GM19467 (cell line): ENCODE measurements around the gene MFSD2A.
"Not testable (repeated sequence)": the region's sequence is repeated elsewhere in the genome, so short reads cannot be mapped to it uniquely, and the experiment has no call there.

Experiments used
- ATAC-seq: cut with Tn5 transposase; IDR thresholded peaks from one replicate; pipeline ENCODE4 v1.9.1; 2021; ENCODE audit warnings: mild to moderate bottlenecking, moderate library complexity; ENCODE audit not compliant: unreplicated experiment

The MFSD2A gene

DNA sequence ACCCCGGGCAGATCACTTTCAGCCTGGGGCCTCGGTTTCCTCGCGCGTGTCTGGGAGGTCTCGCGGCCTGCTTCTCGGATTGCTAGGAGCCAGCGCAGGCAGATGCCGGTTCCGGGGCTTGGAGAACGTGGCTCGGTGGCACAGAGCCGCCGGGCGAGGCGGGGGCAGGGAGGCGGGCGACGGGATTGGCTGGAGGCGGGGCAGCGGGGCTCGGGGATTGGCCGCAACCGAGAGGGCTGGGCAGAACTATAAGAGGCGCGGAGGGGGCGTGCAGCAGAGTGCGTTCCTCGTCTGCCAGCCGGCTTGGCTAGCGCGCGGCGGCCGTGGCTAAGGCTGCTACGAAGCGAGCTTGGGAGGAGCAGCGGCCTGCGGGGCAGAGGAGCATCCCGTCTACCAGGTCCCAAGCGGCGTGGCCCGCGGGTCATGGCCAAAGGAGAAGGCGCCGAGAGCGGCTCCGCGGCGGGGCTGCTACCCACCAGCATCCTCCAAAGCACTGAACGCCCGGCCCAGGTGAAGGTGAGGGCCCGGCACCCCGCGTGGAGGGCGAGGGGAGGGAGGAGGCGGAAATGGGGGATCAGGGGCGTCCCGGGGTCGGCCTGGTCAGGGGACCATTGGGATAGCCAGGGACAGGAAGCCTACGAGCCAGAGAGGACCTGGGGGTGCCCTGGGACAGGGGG, at the start of gene MFSD2A:
TSS of gene MFSD2A (plus strand) at position 276 of the 677 bp plus-strand sequence. CDS start at position 424, 148 bp downstream.
- peak; percentile 81 for ATAC-seq

DNA sequence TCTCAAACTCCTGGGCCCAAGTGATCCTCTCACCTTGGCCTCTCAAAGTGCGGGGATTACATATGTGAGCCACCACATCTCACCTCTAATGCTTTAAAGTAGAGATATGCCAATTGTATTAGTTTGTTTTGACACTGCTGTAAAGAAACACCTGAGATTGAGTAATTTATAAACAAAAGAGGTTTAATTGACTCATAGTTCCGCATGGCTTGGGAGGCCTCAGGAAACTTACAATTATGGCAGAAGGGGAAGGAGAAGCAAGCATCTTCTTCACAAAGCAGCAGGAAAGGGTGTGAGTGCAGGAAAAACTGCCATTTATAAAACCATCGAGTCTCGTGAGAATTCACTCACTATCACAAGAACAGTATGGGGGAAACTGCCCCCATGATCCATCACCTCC, 49.8 kb upstream of the MFSD2A start:
- no peak for ATAC-seq

GRCh38 chr1:39907528-39908453, 47.2 kb upstream of the MFSD2A start:
- no peak for ATAC-seq

GRCh38 chr1:39908534-39908933, 46.4 kb upstream of the MFSD2A start:
- ATAC-seq: no peak

- no peak for ATAC-seq
Observed at GRCh38 chr1:39910263-39910662, 44.7 kb upstream of the MFSD2A start.

DNA sequence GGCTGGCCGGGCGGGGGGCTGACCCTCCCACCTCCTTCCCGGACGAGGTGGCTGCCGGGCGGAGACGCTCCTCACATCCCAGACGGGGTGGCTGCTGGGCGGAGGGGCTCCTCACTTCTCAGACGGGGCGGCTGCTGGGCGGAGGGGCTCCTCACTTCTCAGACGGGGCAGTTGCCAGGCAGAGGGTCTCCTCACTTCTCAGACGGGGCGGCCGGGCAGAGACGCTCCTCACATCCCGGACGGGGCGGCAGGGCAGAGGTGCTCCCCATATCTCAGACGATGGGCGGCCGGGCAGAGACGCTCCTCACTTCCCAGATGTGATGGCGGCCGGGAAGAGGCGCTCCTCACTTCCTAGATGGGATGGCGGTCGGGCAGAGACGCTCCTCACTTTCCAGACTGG, 41.8 kb upstream of the MFSD2A start:
- not testable (repeated sequence) for ATAC-seq

DNA sequence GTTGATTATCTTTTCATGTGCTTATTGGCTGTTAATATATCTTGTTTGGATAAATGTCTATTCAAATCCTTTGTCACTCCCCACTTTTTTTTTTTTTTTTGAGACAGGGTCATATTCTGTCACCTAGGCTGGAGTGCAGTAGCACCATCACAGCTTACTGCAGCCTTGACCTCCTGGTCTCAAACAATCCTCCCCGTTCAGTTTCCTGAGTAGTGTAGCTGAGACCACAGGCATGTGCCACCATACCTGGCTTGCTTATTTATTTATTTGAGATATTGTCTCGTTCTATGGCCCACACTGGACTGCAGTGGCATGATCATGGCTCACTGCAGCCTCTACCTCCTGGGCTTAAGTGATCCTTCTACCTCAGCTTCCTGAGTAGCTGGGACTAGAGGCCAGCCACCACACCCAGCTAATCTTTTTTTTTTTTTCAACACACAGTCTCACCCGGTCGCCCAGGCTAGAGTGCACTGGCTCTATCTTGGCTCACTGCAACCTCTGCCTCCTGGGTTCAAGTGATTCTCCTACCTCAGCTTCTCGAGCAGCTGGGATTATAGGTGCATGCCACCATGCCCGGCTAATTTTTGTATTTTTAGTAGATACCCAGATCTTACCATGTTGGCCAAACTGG, 39.3 kb upstream of the MFSD2A start:
- ATAC-seq: no peak

DNA sequence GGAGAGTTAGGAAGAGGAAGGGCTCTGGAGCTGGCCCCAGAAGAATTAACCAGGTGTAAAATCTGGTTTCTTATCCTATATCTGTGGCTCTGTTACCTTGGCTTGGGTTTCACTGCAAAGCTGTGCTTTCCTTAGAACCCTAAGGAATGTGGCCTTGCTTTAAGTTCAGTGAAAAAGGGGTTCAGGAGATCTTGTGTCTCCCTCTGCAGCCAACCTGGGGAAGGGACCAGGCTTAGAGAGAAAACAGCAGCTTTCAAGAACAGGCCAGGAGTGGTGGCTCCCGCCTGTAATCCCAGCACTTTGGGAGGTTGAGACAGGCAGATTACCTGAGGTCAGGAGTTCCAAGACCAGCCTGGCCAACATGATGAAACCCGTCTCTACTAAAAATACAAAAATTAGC, 37.1 kb upstream of the MFSD2A start:
- ATAC-seq: no peak

DNA sequence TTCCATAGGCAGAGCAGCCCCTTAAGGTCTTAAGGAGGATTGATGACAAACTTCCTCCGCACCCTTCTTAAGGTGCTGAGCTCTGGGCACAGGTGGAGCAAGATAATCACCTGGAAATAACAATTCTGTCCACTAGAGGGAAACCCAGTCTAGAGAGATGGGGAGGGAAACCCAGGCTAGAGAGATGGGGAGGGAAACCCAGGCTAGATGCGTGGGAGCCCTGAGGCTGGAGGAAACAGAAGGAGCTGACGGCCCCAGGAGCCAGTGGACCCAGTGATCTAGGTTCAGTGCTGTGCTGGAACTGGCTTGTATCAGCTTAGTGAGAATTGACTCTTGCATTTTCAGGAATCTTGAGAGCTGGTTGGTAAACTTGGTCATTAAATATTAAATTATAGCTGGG, 35.4 kb upstream of the MFSD2A start:
- ATAC-seq: no peak

DNA sequence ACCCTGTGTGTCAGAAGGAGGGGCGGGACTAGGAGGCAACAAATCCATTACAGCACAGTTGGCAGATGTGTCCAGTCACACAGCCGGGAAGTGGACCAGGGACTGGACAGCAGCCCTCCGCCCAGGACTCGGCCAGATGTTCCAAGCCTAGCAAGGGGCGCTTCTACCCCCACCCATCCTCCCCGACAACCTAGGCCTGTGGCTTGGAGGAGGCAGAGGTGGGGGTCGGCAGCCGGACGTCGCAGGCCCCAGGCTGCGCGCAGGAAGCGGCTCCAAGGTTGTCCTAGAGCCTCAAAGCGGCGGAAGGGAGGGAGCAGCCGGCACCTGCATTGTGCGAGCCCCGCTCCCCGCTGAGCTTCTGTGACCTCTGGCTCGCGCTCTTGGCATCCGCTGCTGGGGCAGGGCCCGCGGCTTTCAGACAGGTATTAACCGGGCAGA, 32.7 kb upstream of the MFSD2A start:
- no peak for ATAC-seq

GRCh38 chr1:39925721-39926342, 29.1 kb upstream of the MFSD2A start:
- ATAC-seq: no peak

- no peak for ATAC-seq
Observed at GRCh38 chr1:39926343-39926793, 28.6 kb upstream of the MFSD2A start.

- ATAC-seq: no peak
Observed at GRCh38 chr1:39926820-39927219, 28.1 kb upstream of the MFSD2A start.

- ATAC-seq: no peak
Observed at GRCh38 chr1:39927538-39927937, 27.4 kb upstream of the MFSD2A start.

GRCh38 chr1:39928809-39929587, 25.9 kb upstream of the MFSD2A start:
- no peak for ATAC-seq

GRCh38 chr1:39933956-39934941, 20.7 kb upstream of the MFSD2A start:
- no peak for ATAC-seq

- ATAC-seq: no peak
Observed at GRCh38 chr1:39936724-39937491, 18.0 kb upstream of the MFSD2A start.

DNA sequence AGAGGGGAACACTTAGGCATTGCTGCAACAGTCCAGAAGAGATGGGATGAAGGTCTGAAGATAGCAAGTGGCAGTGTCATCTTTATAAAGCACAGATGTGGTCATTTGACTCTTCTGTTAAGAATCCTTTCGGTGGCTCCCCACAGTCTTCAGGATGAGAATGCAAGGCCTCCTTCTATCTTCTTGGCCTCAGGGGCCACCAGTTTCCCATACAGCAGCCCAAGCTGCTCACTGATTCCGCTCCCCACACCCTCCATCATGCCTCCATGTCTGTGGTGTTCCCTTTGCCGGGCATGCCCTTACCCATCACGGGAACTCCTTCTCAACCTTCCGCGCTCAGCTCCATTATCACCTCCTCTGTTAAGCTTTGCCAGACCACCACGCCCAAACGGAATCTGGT, 16.1 kb upstream of the MFSD2A start:
- no peak for ATAC-seq
